SK-N-SH (cell line): Measurements from ENCODE around the gene TRIM15. TPM values are rescaled to one million over a fixed set of nuclear protein-coding genes. Genes with fewer than 3 reads are reported as not detected.
A peak's percentile ranks its signal among the peaks of the same experiment; 100 is the strongest.

ENCODE experiments used
- CTCF ChIA-PET: fragments of 300-600, 350-600 bp; formaldehyde crosslinking; extraction: SDS; loops from one replicate; lab custom pipeline; 2021; lab: Yijun Ruan, JAX
- POLR2A ChIA-PET: fragments of 350-600 bp; sonication (Branson Sonifier 250); formaldehyde crosslinking; extraction: SDS; loops from one replicate; lab custom pipeline; 2020; ENCODE audit warnings: antibody characterized with exemption, inconsistent platforms; lab: Yijun Ruan, JAX
- DNase-seq: peaks from one replicate; pipeline ENCODE4 v3.0.0; 2012
- H2AFZ ChIP-seq: fragments of 200-600 bp; sonication (generic); 2 replicates; pipeline ENCODE4 v1.8.1; 2016; ENCODE audit warnings: antibody characterized with exemption, mild to moderate bottlenecking, low read depth
- H3F3A ChIP-seq: fragments of 200-600 bp; sonication (generic); replicated peaks from 2 replicates; pipeline ENCODE3; 2016; ENCODE audit warnings: antibody characterized with exemption, mild to moderate bottlenecking; ENCODE audit not compliant: insufficient read depth
- H3K27ac ChIP-seq, 2 experiments: fragments of 200-500 bp in 1 of 2; fragments of 200-600 bp in 1 of 2; sonication (Bioruptor generic) in 1 of 2; sonication (generic), shearing (Covaris generic) in 1 of 2; 2 replicates each; pipeline versions ENCODE4 v1.5.1 to v1.6.1; 2014 to 2016; ENCODE audit warnings: low read depth in 2 of 2, inconsistent platforms in 1 of 2, low read length in 1 of 2, mild to moderate bottlenecking in 1 of 2, mixed read lengths in 1 of 2
- H3K27me3 ChIP-seq: fragments of 200-600 bp; sonication (generic), shearing (Covaris generic); 2 replicates; pipeline ENCODE4 v1.6.1; 2016; ENCODE audit warnings: mixed run types; ENCODE audit not compliant: insufficient read depth
- H3K36me3 ChIP-seq, 2 experiments: fragments of 200-500 bp in 1 of 2; fragments of 200-600 bp in 1 of 2; sonication (Bioruptor generic) in 1 of 2; sonication (generic) in 1 of 2; replicated peaks in 1 of 2; 2 replicates each; pipeline versions ENCODE3 to v1.5.1; 2014 to 2016; ENCODE audit warnings: low read length in 1 of 2, mild to moderate bottlenecking in 1 of 2; ENCODE audit not compliant: insufficient read depth in 2 of 2, control insufficient read depth in 1 of 2
- H3K4me1 ChIP-seq, 2 experiments: fragments of 200-500 bp in 1 of 2; fragments of 200-600 bp in 1 of 2; sonication (Bioruptor generic) in 1 of 2; sonication (generic), shearing (Covaris generic) in 1 of 2; 2 replicates each; pipeline versions ENCODE4 v1.5.1 to v1.6.1; 2014 to 2016; ENCODE audit warnings: low read depth in 1 of 2, low read length in 1 of 2, mixed run types in 1 of 2; ENCODE audit not compliant: insufficient read depth in 2 of 2, control insufficient read depth in 1 of 2
- H3K4me2 ChIP-seq: fragments of 200-600 bp; sonication (generic), shearing (Covaris generic); 2 replicates; pipeline ENCODE4 v1.6.1; 2017; ENCODE audit warnings: mixed run types
- H3K4me3 ChIP-seq, 2 experiments: fragments of 200-500 bp in 1 of 2; fragments of 200-600 bp in 1 of 2; sonication (Bioruptor generic) in 1 of 2; sonication (generic), shearing (Covaris generic) in 1 of 2; 2 replicates each; pipeline versions ENCODE4 v1.5.1 to v1.8.1; 2014 to 2016; ENCODE audit warnings: low read depth in 2 of 2, inconsistent platforms in 1 of 2, low read length in 1 of 2, mild to moderate bottlenecking in 1 of 2, mixed read lengths in 1 of 2, moderate library complexity in 1 of 2
- H3K79me2 ChIP-seq: fragments of 200-600 bp; sonication (generic); 2 replicates; pipeline ENCODE4 v1.8.1; 2017; ENCODE audit warnings: mild to moderate bottlenecking; ENCODE audit not compliant: insufficient read depth
- H3K9ac ChIP-seq: fragments of 200-600 bp; sonication (generic); 2 replicates; pipeline ENCODE4 v1.6.1; 2017; ENCODE audit warnings: mixed run types
- H3K9me2 ChIP-seq: fragments of 200-600 bp; sonication (generic); 2 replicates; pipeline ENCODE4 v1.6.1; 2017; ENCODE audit warnings: mixed run types
- H3K9me3 ChIP-seq: fragments of 200-600 bp; sonication (generic); 2 replicates; pipeline ENCODE4 v1.6.1; 2017; ENCODE audit warnings: mixed run types, mild to moderate bottlenecking, moderate library complexity
- H4K20me1 ChIP-seq: fragments of 200-600 bp; sonication (generic); 2 replicates; pipeline ENCODE4 v1.6.1; 2017; ENCODE audit warnings: mild to moderate bottlenecking, mixed run types; ENCODE audit not compliant: insufficient read depth
- FOXJ3 ChIP-seq: sonication (generic); formaldehyde crosslinking; IDR thresholded peaks from 2 replicates; pipeline ENCODE4 v1.5.1; 2020; ENCODE audit warnings: mild to moderate bottlenecking, missing genetic modification reagents
- GABPA ChIP-seq: IDR thresholded peaks from 2 replicates; pipeline ENCODE4 v1.4.0; 2012; ENCODE audit warnings: low read depth, mild to moderate bottlenecking
- GATA2 ChIP-seq: sonication (generic); formaldehyde crosslinking; IDR thresholded peaks from 2 replicates; pipeline ENCODE4 v1.5.0; 2020; ENCODE audit warnings: mild to moderate bottlenecking, missing genetic modification reagents
- MEF2A ChIP-seq: IDR thresholded peaks from 2 replicates; pipeline ENCODE4 v1.4.0; 2012; ENCODE audit warnings: low read depth, borderline replicate concordance
- RAD21 ChIP-seq: IDR thresholded peaks from 2 replicates; pipeline ENCODE4 v1.6.1; 2012; ENCODE audit warnings: mild to moderate bottlenecking, low read length
- RXRA ChIP-seq: IDR thresholded peaks from 2 replicates; pipeline ENCODE4 v1.4.0; 2012; ENCODE audit warnings: low read depth, mild to moderate bottlenecking, borderline replicate concordance
- SMC3 ChIP-seq: IDR thresholded peaks from 2 replicates; pipeline ENCODE4 v1.6.1; 2012; ENCODE audit warnings: low read depth, low read length, improper control_type of control experiment
- TAF1 ChIP-seq: IDR thresholded peaks from 2 replicates; pipeline ENCODE4 v1.6.1; 2012; ENCODE audit warnings: low read depth, mild to moderate bottlenecking, low read length, moderate library complexity, borderline replicate concordance
- WGBS: methylation state at CpG from one replicate; pipeline ENCODE4 v1.1.6; 2017; ENCODE audit warnings: low lambda C conversion rate; 5-methylcytosine and 5-hydroxymethylcytosine counted together
- polyA plus RNA-seq, 3 experiments: library from polyadenylated mRNA; depleted of rRNA; stranded (reverse); fragments of >200 nt; gene quantifications; 2 replicates each; pipeline ENCODE4 v1.2.3, GENCODE V29; 2012
- TF ChIP-seq, protein P1 (sequence below): IDR thresholded peaks from 2 replicates; pipeline ENCODE4 v1.4.0; 2012; ENCODE audit warnings: low read depth, borderline replicate concordance
- TF ChIP-seq, protein P2 (sequence below): IDR thresholded peaks from 2 replicates; pipeline ENCODE4; 2012
- TF ChIP-seq, protein P3 (sequence below): fragments of 200-600 bp; sonication (generic); IDR thresholded peaks from 2 replicates; pipeline ENCODE4 v1.6.1; 2017; ENCODE audit warnings: antibody characterized with exemption, mild to moderate bottlenecking, moderate library complexity
- TF ChIP-seq, protein P4 (sequence below): fragments of 150-350 bp; IDR thresholded peaks from 2 replicates; pipeline ENCODE4 v1.6.1; 2016; ENCODE audit warnings: mild to moderate bottlenecking, low read depth, low read length
- TF ChIP-seq, protein P5 (sequence below): IDR thresholded peaks from 2 replicates; pipeline ENCODE4 v1.4.0; 2012; ENCODE audit warnings: low read depth

TRIM15 gene
- polyA plus RNA-seq, 1 of the 3 experiments (the other 2 are of a cell fraction), result not detected

DNA sequence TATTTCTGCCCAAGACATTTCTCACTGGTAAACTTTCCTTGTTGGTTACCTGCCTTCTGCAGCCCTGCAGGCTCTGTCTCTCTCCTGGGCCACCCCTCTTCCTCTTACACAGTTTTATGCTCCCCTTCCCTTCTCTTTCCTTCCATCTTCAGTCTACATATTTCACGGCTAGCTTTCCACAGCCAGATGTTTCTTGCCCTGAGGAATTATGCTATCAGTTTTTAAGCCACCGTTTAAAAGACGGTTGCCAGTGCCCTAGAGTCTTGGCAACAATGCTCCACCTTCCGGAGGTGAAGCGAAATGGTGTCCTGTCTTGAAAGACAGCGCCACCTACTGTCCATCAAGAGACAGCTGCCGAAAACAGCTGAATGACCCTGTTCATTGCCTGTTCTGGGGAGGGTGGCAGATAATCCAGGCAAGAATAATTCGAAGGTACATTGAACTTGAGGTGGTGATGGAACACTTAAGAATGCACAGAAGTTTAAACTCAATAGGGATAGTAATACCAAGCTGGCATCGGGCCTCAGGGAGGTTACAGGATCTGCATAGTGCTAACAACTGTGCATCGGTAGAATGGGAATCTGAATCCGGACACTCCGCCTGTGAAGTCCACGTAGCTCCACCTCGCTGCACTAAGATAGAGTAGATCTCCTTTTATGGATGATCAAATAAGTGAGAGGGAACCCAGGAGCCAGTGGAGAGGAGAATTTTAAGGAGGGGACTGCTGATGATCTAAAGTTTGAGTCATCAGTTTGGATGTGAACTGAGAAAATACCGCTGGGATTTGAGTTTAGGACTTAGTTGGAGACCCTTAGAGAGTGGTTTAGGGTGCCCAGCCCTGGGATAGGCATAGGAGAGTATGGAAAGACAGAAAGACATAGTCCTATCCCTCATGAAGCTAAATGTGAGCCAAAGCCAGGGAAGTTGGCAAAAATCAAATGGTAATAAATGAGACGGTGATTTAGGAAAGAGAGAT is 32.2 kb upstream of the TRIM15 start:
- Histone ChIP-seq H3K9me3 (no peaks in the 10 kb centered on the region), H3K9me2 (no peaks in the 10 kb centered on the region), H3K36me3 (no peaks in the 10 kb centered on the region), H3K9ac (no peak overlapping the region), H3F3A (no peaks in the 10 kb centered on the region), H3K79me2 (no peaks in the 10 kb centered on the region), H3K4me2 (no peak overlapping the region), H3K4me3 (peak overlapping the region in 1 of 2 experiments; percentile 18; a peak in 1 of 4 replicates), H3K27me3 (peaks cover 84% of the 10 kb centered on the region), H4K20me1 (no peaks in the 10 kb centered on the region), H2AFZ (no peak overlapping the region), H3K4me1 (no peaks in the 10 kb centered on the region), H3K27ac (no peak overlapping the region)
- DNase-seq, result peak; percentile 83
- 6% methylated on average over 16 of the region's 16 CpGs for WGBS
- POLR2A ChIA-PET, result no interaction called here
- CTCF ChIA-PET, result interaction anchor here (0.5 to 6.2 kb wide), 53 partner anchors 8 to 1610 kb away, joined by 3 to 207 read pairs (median 4); partner anchors contain the start of genes POLR1H, PPP1R11, TRIM26 and TRIM31
- TF ChIP-seq SMC3 (peak; percentile 84), RXRA (no peak), RAD21 (peak; percentile 77), GATA2 (CRISPR knock-in tag) (no peak)
- TF ChIP-seq, protein P1, sequence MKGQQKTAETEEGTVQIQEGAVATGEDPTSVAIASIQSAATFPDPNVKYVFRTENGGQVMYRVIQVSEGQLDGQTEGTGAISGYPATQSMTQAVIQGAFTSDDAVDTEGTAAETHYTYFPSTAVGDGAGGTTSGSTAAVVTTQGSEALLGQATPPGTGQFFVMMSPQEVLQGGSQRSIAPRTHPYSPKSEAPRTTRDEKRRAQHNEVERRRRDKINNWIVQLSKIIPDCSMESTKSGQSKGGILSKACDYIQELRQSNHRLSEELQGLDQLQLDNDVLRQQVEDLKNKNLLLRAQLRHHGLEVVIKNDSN, result no peak
- TF ChIP-seq, protein P2, sequence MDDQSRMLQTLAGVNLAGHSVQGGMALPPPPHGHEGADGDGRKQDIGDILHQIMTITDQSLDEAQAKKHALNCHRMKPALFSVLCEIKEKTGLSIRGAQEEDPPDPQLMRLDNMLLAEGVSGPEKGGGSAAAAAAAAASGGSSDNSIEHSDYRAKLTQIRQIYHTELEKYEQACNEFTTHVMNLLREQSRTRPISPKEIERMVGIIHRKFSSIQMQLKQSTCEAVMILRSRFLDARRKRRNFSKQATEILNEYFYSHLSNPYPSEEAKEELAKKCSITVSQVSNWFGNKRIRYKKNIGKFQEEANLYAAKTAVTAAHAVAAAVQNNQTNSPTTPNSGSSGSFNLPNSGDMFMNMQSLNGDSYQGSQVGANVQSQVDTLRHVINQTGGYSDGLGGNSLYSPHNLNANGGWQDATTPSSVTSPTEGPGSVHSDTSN, result 0 out of 2 replicates have a peak, but pooled peaks have one; percentile 8
- TF ChIP-seq, protein P3, sequence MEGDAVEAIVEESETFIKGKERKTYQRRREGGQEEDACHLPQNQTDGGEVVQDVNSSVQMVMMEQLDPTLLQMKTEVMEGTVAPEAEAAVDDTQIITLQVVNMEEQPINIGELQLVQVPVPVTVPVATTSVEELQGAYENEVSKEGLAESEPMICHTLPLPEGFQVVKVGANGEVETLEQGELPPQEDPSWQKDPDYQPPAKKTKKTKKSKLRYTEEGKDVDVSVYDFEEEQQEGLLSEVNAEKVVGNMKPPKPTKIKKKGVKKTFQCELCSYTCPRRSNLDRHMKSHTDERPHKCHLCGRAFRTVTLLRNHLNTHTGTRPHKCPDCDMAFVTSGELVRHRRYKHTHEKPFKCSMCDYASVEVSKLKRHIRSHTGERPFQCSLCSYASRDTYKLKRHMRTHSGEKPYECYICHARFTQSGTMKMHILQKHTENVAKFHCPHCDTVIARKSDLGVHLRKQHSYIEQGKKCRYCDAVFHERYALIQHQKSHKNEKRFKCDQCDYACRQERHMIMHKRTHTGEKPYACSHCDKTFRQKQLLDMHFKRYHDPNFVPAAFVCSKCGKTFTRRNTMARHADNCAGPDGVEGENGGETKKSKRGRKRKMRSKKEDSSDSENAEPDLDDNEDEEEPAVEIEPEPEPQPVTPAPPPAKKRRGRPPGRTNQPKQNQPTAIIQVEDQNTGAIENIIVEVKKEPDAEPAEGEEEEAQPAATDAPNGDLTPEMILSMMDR, result peak; percentile 99

DNA sequence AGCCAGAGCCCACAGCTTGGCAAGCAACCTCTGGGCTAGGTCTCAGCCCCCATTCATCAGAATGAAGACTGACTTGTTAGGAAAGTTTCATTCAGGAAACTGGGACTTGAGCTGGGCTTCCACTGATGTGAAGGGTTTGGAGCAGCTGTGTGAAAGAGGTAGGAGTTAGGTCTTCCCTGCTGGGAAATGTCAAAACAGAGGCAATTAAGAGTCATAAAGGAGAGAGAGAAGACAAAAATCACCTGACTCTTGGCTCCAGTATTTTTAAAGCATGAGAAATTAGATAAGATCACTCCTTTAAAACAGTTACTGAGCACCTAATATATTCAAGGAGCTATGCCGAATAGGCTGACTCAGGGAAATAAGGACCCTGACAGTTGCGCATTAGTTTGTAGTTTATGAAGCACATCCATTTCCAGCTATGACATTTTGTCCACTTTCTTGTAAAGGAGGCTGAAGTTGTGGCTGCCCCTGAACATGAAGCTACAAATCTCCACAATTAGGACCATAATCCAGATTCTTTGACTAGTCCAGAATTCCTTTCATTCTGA is 31.3 kb upstream of the TRIM15 start:
- Histone ChIP-seq H3K36me3 (no peaks in the 10 kb centered on the region), H3K4me2 (no peak overlapping the region), H4K20me1 (no peaks in the 10 kb centered on the region), H3K27ac (no peak overlapping the region), H2AFZ (no peak overlapping the region), H3K9me2 (no peaks in the 10 kb centered on the region), H3K79me2 (no peaks in the 10 kb centered on the region), H3F3A (no peaks in the 10 kb centered on the region), H3K4me3 (no peak overlapping the region), H3K4me1 (no peaks in the 10 kb centered on the region), H3K9ac (no peak overlapping the region), H3K9me3 (no peaks in the 10 kb centered on the region), H3K27me3 (peaks cover 84% of the 10 kb centered on the region)
- 0% methylated on average over 1 of the region's 2 CpGs for WGBS
- POLR2A ChIA-PET, result no interaction called here
- CTCF ChIA-PET, result interaction anchor here (0.9 to 6.2 kb wide), 20 partner anchors 10 to 1609 kb away, joined by 3 to 207 read pairs (median 6); partner anchors contain the start of gene POLR1H
- DNase-seq, result no peak
- no peak for TF ChIP-seq MEF2A
- no peak for TF ChIP-seq RAD21
- TF ChIP-seq GABPA, result no peak
- TF ChIP-seq, protein P4, sequence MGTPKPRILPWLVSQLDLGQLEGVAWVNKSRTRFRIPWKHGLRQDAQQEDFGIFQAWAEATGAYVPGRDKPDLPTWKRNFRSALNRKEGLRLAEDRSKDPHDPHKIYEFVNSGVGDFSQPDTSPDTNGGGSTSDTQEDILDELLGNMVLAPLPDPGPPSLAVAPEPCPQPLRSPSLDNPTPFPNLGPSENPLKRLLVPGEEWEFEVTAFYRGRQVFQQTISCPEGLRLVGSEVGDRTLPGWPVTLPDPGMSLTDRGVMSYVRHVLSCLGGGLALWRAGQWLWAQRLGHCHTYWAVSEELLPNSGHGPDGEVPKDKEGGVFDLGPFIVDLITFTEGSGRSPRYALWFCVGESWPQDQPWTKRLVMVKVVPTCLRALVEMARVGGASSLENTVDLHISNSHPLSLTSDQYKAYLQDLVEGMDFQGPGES, result no peak
- TF ChIP-seq, protein P1, result no peak
- TF ChIP-seq FOXJ3 (CRISPR knock-in tag), result no peak
- TF ChIP-seq, protein P2, result no peak
- TF ChIP-seq, protein P5, sequence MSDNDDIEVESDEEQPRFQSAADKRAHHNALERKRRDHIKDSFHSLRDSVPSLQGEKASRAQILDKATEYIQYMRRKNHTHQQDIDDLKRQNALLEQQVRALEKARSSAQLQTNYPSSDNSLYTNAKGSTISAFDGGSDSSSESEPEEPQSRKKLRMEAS, result no peak
- no peak for TF ChIP-seq TAF1
- TF ChIP-seq, protein P3, result no peak
